ENCODE data around the gene HAPLN3. TPM values are rescaled to one million over a fixed set of nuclear protein-coding genes. Genes with fewer than 3 reads are reported as not detected.

HAPLN3 gene
- total and polyA plus RNA-seq, 4 donors = 0.21 to 0.51 (median 0.34) TPM

DNA sequence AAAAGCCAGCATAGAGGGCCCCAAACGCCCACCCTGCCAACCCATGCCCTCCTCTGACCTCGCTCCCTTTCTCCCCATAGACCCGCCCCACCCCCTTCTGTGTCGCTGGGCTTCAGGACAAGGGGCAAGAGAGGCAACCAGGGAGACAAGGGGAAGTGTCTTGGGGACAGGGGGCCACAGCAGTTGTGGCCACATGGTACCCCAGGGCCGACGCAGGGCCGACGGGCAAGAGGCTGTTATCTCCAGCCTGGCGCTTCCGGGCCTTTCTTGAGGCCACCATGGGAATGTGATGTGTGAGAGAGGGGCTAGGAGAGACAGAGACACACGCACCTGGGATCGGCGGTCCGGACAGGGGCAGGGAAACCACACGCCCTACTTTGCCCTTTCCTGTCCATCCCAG lies 3.4 kb upstream of the HAPLN3 start:
- DNase-seq (ENCODE audit: low spot score) = no peak
- Histone ChIP-seq H3K4me1 (ENCODE audit: control insufficient read depth in 4 of 4, insufficient read depth in 4 of 4, low read length in 3 of 4) (peaks cover 0 to 16% (median 10%) of the 10 kb centered on the region in 4 donors), H3K36me3 (ENCODE audit: control insufficient read depth in 4 of 4, insufficient read depth in 3 of 4, low read depth in 1 of 4, low read length in 3 of 4) (no peaks in the 10 kb centered on the region), H3K9ac (ENCODE audit: low read depth in 1 of 2, low read length in 2 of 2) (no peak overlapping the region), H3K27me3 (ENCODE audit: control insufficient read depth in 4 of 4, insufficient read depth in 4 of 4, low read length in 3 of 4) (peaks cover 0 to 8% (median 2%) of the 10 kb centered on the region in 4 donors), H3K27ac (ENCODE audit: low read depth in 1 of 2, low read length in 2 of 2) (no peak overlapping the region), H3K9me3 (ENCODE audit: control insufficient read depth in 4 of 4, low read length in 3 of 4) (no peaks in the 10 kb centered on the region), H3K4me3 (ENCODE audit: low read depth in 1 of 3, low read length in 3 of 3) (no peak overlapping the region)
- TF ChIP-seq, protein P1, sequence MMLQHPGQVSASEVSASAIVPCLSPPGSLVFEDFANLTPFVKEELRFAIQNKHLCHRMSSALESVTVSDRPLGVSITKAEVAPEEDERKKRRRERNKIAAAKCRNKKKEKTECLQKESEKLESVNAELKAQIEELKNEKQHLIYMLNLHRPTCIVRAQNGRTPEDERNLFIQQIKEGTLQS (IDR thresholded peaks at IDR 0.05) = no peak
- TF ChIP-seq NR2F2 (IDR thresholded peaks at IDR 0.05) (no peak), RAD21 (IDR thresholded peaks at IDR 0.05) (no peak), GABPA (IDR thresholded peaks at IDR 0.05 in 1 of 2, conservative IDR thresholded peaks at IDR 0.05 in 1 of 2) (no peak), EGR1 (IDR thresholded peaks at IDR 0.05; ENCODE audit: low read depth in 2 of 2) (no peak), JUND (IDR thresholded peaks at IDR 0.05) (no peak), FOXA1 (IDR thresholded peaks at IDR 0.05) (no peak), HNF4A (conservative IDR thresholded peaks at IDR 0.05) (no peak)
- TF ChIP-seq, protein P2, sequence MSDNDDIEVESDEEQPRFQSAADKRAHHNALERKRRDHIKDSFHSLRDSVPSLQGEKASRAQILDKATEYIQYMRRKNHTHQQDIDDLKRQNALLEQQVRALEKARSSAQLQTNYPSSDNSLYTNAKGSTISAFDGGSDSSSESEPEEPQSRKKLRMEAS (IDR thresholded peaks at IDR 0.05) = no peak
- TF ChIP-seq, protein P3, sequence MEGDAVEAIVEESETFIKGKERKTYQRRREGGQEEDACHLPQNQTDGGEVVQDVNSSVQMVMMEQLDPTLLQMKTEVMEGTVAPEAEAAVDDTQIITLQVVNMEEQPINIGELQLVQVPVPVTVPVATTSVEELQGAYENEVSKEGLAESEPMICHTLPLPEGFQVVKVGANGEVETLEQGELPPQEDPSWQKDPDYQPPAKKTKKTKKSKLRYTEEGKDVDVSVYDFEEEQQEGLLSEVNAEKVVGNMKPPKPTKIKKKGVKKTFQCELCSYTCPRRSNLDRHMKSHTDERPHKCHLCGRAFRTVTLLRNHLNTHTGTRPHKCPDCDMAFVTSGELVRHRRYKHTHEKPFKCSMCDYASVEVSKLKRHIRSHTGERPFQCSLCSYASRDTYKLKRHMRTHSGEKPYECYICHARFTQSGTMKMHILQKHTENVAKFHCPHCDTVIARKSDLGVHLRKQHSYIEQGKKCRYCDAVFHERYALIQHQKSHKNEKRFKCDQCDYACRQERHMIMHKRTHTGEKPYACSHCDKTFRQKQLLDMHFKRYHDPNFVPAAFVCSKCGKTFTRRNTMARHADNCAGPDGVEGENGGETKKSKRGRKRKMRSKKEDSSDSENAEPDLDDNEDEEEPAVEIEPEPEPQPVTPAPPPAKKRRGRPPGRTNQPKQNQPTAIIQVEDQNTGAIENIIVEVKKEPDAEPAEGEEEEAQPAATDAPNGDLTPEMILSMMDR (IDR thresholded peaks at IDR 0.05; ENCODE audit: low read depth, low read length, missing input control) = no peak
- 91% methylated on average over 15 of the region's 15 CpGs for WGBS

DNA sequence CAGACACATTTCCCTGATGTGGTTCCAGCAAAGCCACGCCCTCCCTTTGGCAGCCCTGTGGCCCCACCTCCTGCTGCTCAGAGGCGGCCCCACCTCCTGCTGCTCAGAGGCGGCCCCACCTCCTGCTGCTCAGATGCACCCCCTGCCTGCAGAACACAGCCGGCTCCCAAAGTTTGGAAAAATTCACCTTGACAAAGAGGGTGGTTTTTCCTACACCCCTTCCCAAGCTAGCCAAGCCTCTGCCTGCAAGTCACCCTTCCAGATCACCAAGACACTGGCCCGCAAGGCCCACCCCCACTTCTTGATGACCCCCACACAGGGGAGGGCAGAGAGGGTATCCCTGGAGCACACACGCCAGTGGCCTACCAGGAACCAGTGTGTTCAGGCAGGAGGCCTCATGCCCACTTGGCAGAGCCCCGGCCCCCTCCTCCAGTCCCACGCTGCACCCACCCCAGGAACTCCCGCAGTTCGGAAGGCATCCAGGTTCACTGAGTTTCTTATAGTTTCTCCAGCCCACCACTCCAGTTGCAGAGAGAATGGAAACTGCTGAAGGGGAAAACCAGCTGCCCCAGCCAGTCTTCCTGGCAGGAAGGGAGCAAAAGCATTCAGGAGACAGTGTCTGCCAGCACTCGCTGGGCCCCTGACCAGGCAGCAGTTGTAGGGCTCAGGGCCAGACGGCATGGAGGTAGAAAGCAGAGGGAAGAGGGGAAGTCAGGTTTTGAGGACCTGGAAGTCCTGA lies 2.3 kb upstream of the HAPLN3 start:
- peaks cover 0 to 10% (median 2%) of the 10 kb centered on the region in 4 donors for H3K27me3 ChIP-seq (ENCODE audit: control insufficient read depth in 4 of 4, insufficient read depth in 4 of 4, low read length in 3 of 4)
- H3K4me3 ChIP-seq (ENCODE audit: low read depth in 1 of 3, low read length in 3 of 3) = no peak overlapping the region
- no peak overlapping the region for H3K9ac ChIP-seq (ENCODE audit: low read depth in 1 of 2, low read length in 2 of 2)
- H3K27ac ChIP-seq (ENCODE audit: low read depth in 1 of 2, low read length in 2 of 2) = no peak overlapping the region
- H3K4me1 ChIP-seq (ENCODE audit: control insufficient read depth in 4 of 4, insufficient read depth in 4 of 4, low read length in 3 of 4) = peaks cover 0 to 16% (median 10%) of the 10 kb centered on the region in 4 donors
- DNase-seq (ENCODE audit: low spot score) = peak; percentile 67
- H3K9me3 ChIP-seq (ENCODE audit: control insufficient read depth in 4 of 4, low read length in 3 of 4) = no peaks in the 10 kb centered on the region
- WGBS = 56% methylated on average over 12 of the region's 12 CpGs
- no peaks in the 10 kb centered on the region for H3K36me3 ChIP-seq (ENCODE audit: control insufficient read depth in 4 of 4, insufficient read depth in 3 of 4, low read depth in 1 of 4, low read length in 3 of 4)
- TF ChIP-seq EGR1 (IDR thresholded peaks at IDR 0.05; ENCODE audit: low read depth in 2 of 2) = no peak
- no peak for TF ChIP-seq TAF1 (conservative IDR thresholded peaks at IDR 0.05)
- TF ChIP-seq, protein P1 (IDR thresholded peaks at IDR 0.05) = no peak
- TF ChIP-seq, protein P3 (IDR thresholded peaks at IDR 0.05; ENCODE audit: low read depth, low read length, missing input control) = peak; percentile 54
- TF ChIP-seq SP1 (IDR thresholded peaks at IDR 0.05) = no peak
- TF ChIP-seq FOXA1 (IDR thresholded peaks at IDR 0.05) = no peak
- peak; percentile 64 to 66 for TF ChIP-seq RAD21 (IDR thresholded peaks at IDR 0.05)

Measured in liver (tissue), 9 donors.